Transverse colon (tissue), 4 donors: ENCODE data around the gene GTF2IRD1. TPM values are rescaled to one million over a fixed set of nuclear protein-coding genes. Genes with fewer than 3 reads are reported as not detected.

Source experiments
- DNase-seq: peaks from one replicate; pipeline ENCODE4 v3.0.0-alpha.2; 2019
- H3K27ac ChIP-seq, 4 donors: fragments of 200-600 bp; sonication (generic); 2 replicates each; pipeline ENCODE4 v1.5.1; 2016 to 2018; ENCODE audit warnings: inconsistent platforms in 4 of 4
- H3K27me3 ChIP-seq: fragments of 200-600 bp; sonication (generic); 2 replicates; pipeline ENCODE4 v1.5.1; 2017; ENCODE audit warnings: inconsistent platforms
- H3K36me3 ChIP-seq, 4 donors: fragments of 200-600 bp; sonication (generic); 2 replicates each; pipeline ENCODE4 v1.5.1; 2017 to 2019; ENCODE audit warnings: inconsistent platforms in 4 of 4
- H3K4me1 ChIP-seq, 4 donors: fragments of 200-600 bp; sonication (generic); 2 replicates each; pipeline ENCODE4 v1.5.1; 2017 to 2020; ENCODE audit warnings: inconsistent platforms in 4 of 4
- H3K4me3 ChIP-seq, 4 donors: fragments of 200-600 bp; sonication (generic); 1 replicate in 1 of 4; 2 replicates in 3 of 4; pipeline versions ENCODE4 v1.5.1 to v1.6.1; 2017 to 2019; ENCODE audit warnings: inconsistent platforms in 4 of 4
- H3K9me3 ChIP-seq, 2 donors: fragments of 200-600 bp; sonication (generic); 2 replicates each; pipeline ENCODE4 v1.5.1; 2017 to 2019; ENCODE audit warnings: inconsistent platforms in 2 of 2
- CTCF ChIP-seq, 5 experiments: fragments of 200-600 bp in 3 of 5; fragments of 450-650 bp in 2 of 5; sonication (generic) in 3 of 5; IDR thresholded peaks; 1 replicate in 2 of 5; 2 replicates in 3 of 5; pipeline ENCODE4 v1.5.1; 2016 to 2017; ENCODE audit warnings: antibody characterized with exemption in 5 of 5, inconsistent platforms in 3 of 5, mild to moderate bottlenecking in 2 of 5, moderate library complexity in 1 of 5
- EP300 ChIP-seq: sonication (generic); formaldehyde crosslinking; IDR thresholded peaks from one replicate; pipeline ENCODE4 v1.6.1; 2017; ENCODE audit warnings: antibody characterized with exemption, low read depth
- POLR2A ChIP-seq: fragments of 450-650 bp; IDR thresholded peaks from one replicate; pipeline ENCODE4 v1.6.1; 2016; ENCODE audit warnings: antibody characterized with exemption, mild to moderate bottlenecking, moderate library complexity
- POLR2AphosphoS5 ChIP-seq, 3 donors: sonication (generic); formaldehyde crosslinking; IDR thresholded peaks; one replicate each; pipeline ENCODE4 v1.6.1; 2016; ENCODE audit warnings: antibody characterized with exemption in 3 of 3
- WGBS, 2 donors: methylation state at CpG; one replicate each; pipeline ENCODE4 v1.1.5; 2018; ENCODE audit warnings: low coverage in 1 of 2; 5-methylcytosine and 5-hydroxymethylcytosine counted together
- in situ Hi-C, 4 donors: fragments of 200-750 bp; cut with MboI; loops; one replicate each; pipeline versions ENCODE4 v1.15.0 to v1.15.1; 2017; ENCODE audit warnings: low sequenced_read_pairs in 3 of 4, low pct_ligation_motif_present in 1 of 4, low pct_unique_long_range_greater_than_20kb in 1 of 4
- intact Hi-C: fragments of 100-400 bp; cut with DNase I; formaldehyde crosslinking; loops from one replicate; pipeline ENCODE4 v1.15.1; 2023; ENCODE audit warnings: low total_unique reads
- total RNA-seq, 4 donors: library from RNA; depleted of rRNA; stranded (reverse); fragments of >200 nt; gene quantifications; one replicate each; pipeline ENCODE4 v1.1.0, GENCODE V29; 2016

Gene GTF2IRD1
- total RNA-seq, 4 donors from 2014 or later, result 4.6 to 22.4 (median 14.7) TPM

- in situ Hi-C loops (no loop called here), intact Hi-C loops (no loop called here)
- no peaks in the 10 kb centered on the region for H3K27me3 ChIP-seq
- H3K36me3 ChIP-seq, result no peaks in the 10 kb centered on the region
- WGBS, 2 donors, result 40 to 72% methylated on average over 2 to 8 of the region's 8 CpGs
- H3K9me3 ChIP-seq, result no peaks in the 10 kb centered on the region
- H3K4me3 ChIP-seq, result no peak overlapping the region
- peak overlapping the region; percentile 81 to 91 (median 90) for H3K27ac ChIP-seq
- DNase-seq, result no peak
- peaks cover 44 to 61% (median 59%) of the 10 kb centered on the region in 4 donors for H3K4me1 ChIP-seq
- TF ChIP-seq CTCF (IDR thresholded peaks at IDR 0.05), result no peak
- no peak for TF ChIP-seq POLR2A
- TF ChIP-seq POLR2AphosphoS5 (IDR thresholded peaks at IDR 0.05), result no peak
- no peak for TF ChIP-seq EP300
Observed at GRCh38 chr7:74476626-74477025, 22.9 kb downstream of the GTF2IRD1 start.

- Histone ChIP-seq H3K4me1 (peaks cover 50 to 69% (median 65%) of the 10 kb centered on the region in 4 donors), H3K9me3 (no peaks in the 10 kb centered on the region), H3K4me3 (no peak overlapping the region), H3K27me3 (no peaks in the 10 kb centered on the region), H3K36me3 (no peaks in the 10 kb centered on the region), H3K27ac (peak overlapping the region; percentile 81 to 91 (median 90))
- TF ChIP-seq POLR2AphosphoS5 (IDR thresholded peaks at IDR 0.05), result no peak
- no peak for TF ChIP-seq EP300
- no peak for TF ChIP-seq POLR2A
- TF ChIP-seq CTCF (IDR thresholded peaks at IDR 0.05), result no peak
- in situ Hi-C loops, result no loop called here
- 74 to 92% methylated on average over 3 to 4 of the region's 4 CpGs for WGBS, 2 donors
- intact Hi-C loops, result no loop called here
- DNase-seq, result no peak
Observed at GRCh38 chr7:74478671-74479065, 25.0 kb downstream of the GTF2IRD1 start.

- Histone ChIP-seq H3K9me3 (no peaks in the 10 kb centered on the region), H3K27me3 (no peaks in the 10 kb centered on the region), H3K36me3 (no peaks in the 10 kb centered on the region), H3K4me1 (peaks cover 53 to 75% (median 70%) of the 10 kb centered on the region in 4 donors), H3K4me3 (no peak overlapping the region), H3K27ac (peak overlapping the region; percentile 81 to 91 (median 90))
- TF ChIP-seq POLR2A (no peak), CTCF (IDR thresholded peaks at IDR 0.05) (no peak), EP300 (no peak), POLR2AphosphoS5 (IDR thresholded peaks at IDR 0.05) (no peak)
- in situ Hi-C loops (no loop called here), intact Hi-C loops (no loop called here)
- peak; percentile 60 for DNase-seq
- WGBS, 2 donors, result 20 to 31% methylated on average over 2 to 19 of the region's 19 CpGs
Observed at GRCh38 chr7:74479066-74479781, 25.5 kb downstream of the GTF2IRD1 start.

GRCh38 chr7:74479961-74480829, 26.5 kb downstream of the GTF2IRD1 start:
- peak; percentile 79 for DNase-seq
- no peaks in the 10 kb centered on the region for H3K27me3 ChIP-seq
- peaks cover 53 to 77% (median 70%) of the 10 kb centered on the region in 4 donors for H3K4me1 ChIP-seq
- WGBS, 2 donors, result 19 to 53% methylated on average over 6 to 37 of the region's 40 CpGs
- peak overlapping the region; percentile 81 to 91 (median 90) for H3K27ac ChIP-seq
- TF ChIP-seq EP300 (peak; percentile 79), POLR2A (peak; percentile 44), POLR2AphosphoS5 (IDR thresholded peaks at IDR 0.05) (peak; percentile 55 to 75 (median 67)), CTCF (IDR thresholded peaks at IDR 0.05) (no peak)
- no peaks in the 10 kb centered on the region for H3K9me3 ChIP-seq
- peak overlapping the region in 3 of 4 donors; percentile 19 to 45 (median 34) for H3K4me3 ChIP-seq
- intact Hi-C loops (no loop called here), in situ Hi-C loops (no loop called here)
- H3K36me3 ChIP-seq, result no peaks in the 10 kb centered on the region
